Loucy (cell line): Measurements from ENCODE around the gene RFX6.

ENCODE experiments used
- H2AFZ ChIP-seq: fragments of 200-600 bp; sonication (generic); 2 replicates; pipeline ENCODE4 v1.6.0; 2016; ENCODE audit warnings: antibody characterized with exemption, mild to moderate bottlenecking, low read length, moderate library complexity
- H3F3A ChIP-seq: fragments of 200-600 bp; 2 replicates; pipeline ENCODE4 v1.6.0; 2016; ENCODE audit warnings: antibody characterized with exemption, low read depth, mild to moderate bottlenecking
- H3K27me3 ChIP-seq: fragments of 200-600 bp; sonication (generic); 2 replicates; pipeline ENCODE4 v1.6.1; 2014; ENCODE audit warnings: low read length, mild to moderate bottlenecking; ENCODE audit not compliant: insufficient read depth, poor library complexity, severe bottlenecking
- H3K36me3 ChIP-seq: fragments of 200-600 bp; sonication (generic); 2 replicates; pipeline ENCODE4 v1.6.1; 2016; ENCODE audit warnings: low read length; ENCODE audit not compliant: insufficient read depth
- H3K4me1 ChIP-seq: fragments of 200-600 bp; sonication (generic); 2 replicates; pipeline ENCODE4 v1.5.1; 2014; ENCODE audit warnings: low read length, mild to moderate bottlenecking; ENCODE audit not compliant: insufficient read depth, poor library complexity, severe bottlenecking
- H3K4me2 ChIP-seq: fragments of 200-600 bp; sonication (generic); 2 replicates; pipeline ENCODE4 v1.6.0; 2014; ENCODE audit warnings: antibody characterized with exemption, low read length, low read depth, mild to moderate bottlenecking; ENCODE audit not compliant: poor library complexity, severe bottlenecking
- H3K4me3 ChIP-seq: fragments of 200-600 bp; sonication (generic); 2 replicates; pipeline ENCODE4 v1.5.1; 2014; ENCODE audit warnings: low read length, mild to moderate bottlenecking, mixed read lengths; ENCODE audit not compliant: poor library complexity, severe bottlenecking
- H3K79me2 ChIP-seq: fragments of 200-600 bp; sonication (generic); 2 replicates; pipeline ENCODE4 v1.6.1; 2014; ENCODE audit warnings: low read length; ENCODE audit not compliant: insufficient read depth
- H3K9ac ChIP-seq: fragments of 200-600 bp; sonication (generic); 2 replicates; pipeline ENCODE4 v1.6.0; 2014; ENCODE audit warnings: mild to moderate bottlenecking, low read depth, low read length, moderate library complexity; ENCODE audit not compliant: poor library complexity, severe bottlenecking
- H3K9me2 ChIP-seq: fragments of 200-600 bp; sonication (generic); replicated peaks from 2 replicates; pipeline ENCODE4 v1.6.1; 2016; ENCODE audit warnings: low read depth, low read length, mixed read lengths
- H3K9me3 ChIP-seq: fragments of 200-600 bp; sonication (generic); 2 replicates; pipeline ENCODE4 v1.6.1; 2014; ENCODE audit warnings: mild to moderate bottlenecking, antibody characterized with exemption, low read length, low read depth; ENCODE audit not compliant: insufficient read depth
- H4K20me1 ChIP-seq: fragments of 200-600 bp; sonication (generic); 2 replicates; pipeline ENCODE4 v1.6.0; 2014; ENCODE audit warnings: antibody characterized with exemption, low read length, mild to moderate bottlenecking; ENCODE audit not compliant: insufficient read depth, poor library complexity, severe bottlenecking
- EZH2phosphoT487 ChIP-seq: fragments of 200-600 bp; IDR thresholded peaks from 2 replicates; pipeline ENCODE4 v1.6.1; 2018; ENCODE audit warnings: antibody characterized with exemption, mild to moderate bottlenecking, moderate library complexity, borderline replicate concordance
- TF ChIP-seq, protein P1 (sequence below): fragments of 200-600 bp; sonication (generic); conservative IDR thresholded peaks from 2 replicates; pipeline ENCODE4 v1.5.1; 2014; ENCODE audit warnings: mild to moderate bottlenecking, antibody characterized with exemption, low read length

The RFX6 gene

DNA sequence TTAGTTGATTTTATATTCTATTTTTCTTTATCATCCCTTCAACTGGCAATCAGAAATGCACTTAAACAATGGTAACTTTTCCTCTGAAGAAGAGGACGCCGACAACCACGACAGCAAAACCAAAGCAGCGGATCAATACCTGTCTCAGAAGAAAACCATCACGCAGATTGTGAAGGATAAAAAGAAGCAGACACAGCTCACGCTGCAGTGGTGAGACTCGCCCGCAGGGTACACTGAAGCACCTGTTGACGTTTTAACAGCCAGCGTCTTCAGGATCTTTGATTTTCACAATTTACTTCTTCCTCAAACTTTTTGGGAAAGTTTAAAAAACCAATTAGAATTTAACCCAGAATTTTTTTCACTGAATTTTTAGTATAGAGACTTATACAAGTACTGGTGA is 701 bp downstream of the RFX6 start:
- Histone ChIP-seq H3K4me2 (no peak overlapping the region), H3K79me2 (no peaks in the 10 kb centered on the region), H2AFZ (no peak overlapping the region)

DNA sequence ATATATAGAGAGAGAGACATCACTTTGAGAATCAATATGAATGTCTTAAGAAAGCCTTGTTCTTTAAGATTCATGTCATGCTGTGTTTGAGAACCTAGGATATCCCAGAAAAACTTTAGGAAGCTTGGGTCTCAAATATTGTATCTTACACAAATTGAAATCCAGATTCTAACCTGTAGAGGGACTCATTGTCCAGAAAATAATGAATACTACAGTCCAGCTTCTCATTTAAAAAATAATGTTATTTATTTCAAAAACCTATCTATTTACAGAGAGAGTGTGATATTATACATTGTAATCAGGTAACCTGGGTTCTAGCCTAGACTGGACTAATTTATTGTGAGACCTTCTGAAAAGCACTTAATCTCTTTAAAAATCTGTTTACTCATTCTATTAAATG is 4.2 kb downstream of the RFX6 start:
- Histone ChIP-seq H3K9me2 (no peaks in the 10 kb centered on the region), H3K4me1 (peaks cover 5% of the 10 kb centered on the region), H2AFZ (no peak overlapping the region), H3K27me3 (no peaks in the 10 kb centered on the region), H3K4me2 (no peak overlapping the region), H4K20me1 (no peaks in the 10 kb centered on the region), H3F3A (no peaks in the 10 kb centered on the region), H3K4me3 (no peak overlapping the region), H3K79me2 (no peaks in the 10 kb centered on the region), H3K9ac (no peak overlapping the region), H3K36me3 (no peaks in the 10 kb centered on the region), H3K9me3 (no peaks in the 10 kb centered on the region)
- no peak for TF ChIP-seq EZH2phosphoT487
- TF ChIP-seq, protein P1, sequence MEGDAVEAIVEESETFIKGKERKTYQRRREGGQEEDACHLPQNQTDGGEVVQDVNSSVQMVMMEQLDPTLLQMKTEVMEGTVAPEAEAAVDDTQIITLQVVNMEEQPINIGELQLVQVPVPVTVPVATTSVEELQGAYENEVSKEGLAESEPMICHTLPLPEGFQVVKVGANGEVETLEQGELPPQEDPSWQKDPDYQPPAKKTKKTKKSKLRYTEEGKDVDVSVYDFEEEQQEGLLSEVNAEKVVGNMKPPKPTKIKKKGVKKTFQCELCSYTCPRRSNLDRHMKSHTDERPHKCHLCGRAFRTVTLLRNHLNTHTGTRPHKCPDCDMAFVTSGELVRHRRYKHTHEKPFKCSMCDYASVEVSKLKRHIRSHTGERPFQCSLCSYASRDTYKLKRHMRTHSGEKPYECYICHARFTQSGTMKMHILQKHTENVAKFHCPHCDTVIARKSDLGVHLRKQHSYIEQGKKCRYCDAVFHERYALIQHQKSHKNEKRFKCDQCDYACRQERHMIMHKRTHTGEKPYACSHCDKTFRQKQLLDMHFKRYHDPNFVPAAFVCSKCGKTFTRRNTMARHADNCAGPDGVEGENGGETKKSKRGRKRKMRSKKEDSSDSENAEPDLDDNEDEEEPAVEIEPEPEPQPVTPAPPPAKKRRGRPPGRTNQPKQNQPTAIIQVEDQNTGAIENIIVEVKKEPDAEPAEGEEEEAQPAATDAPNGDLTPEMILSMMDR, result peak; percentile 66

More for the DNA sequence above, 701 bp downstream of the RFX6 start:
- no peaks in the 10 kb centered on the region for H4K20me1 ChIP-seq
- H3K36me3 ChIP-seq, result no peaks in the 10 kb centered on the region
- peaks cover under 1% of the 10 kb centered on the region for H3K4me1 ChIP-seq
- no peak for TF ChIP-seq EZH2phosphoT487
- TF ChIP-seq, protein P1, result no peak
- H3K9ac ChIP-seq, result no peak overlapping the region
- H3K27me3 ChIP-seq, result no peaks in the 10 kb centered on the region
- no peaks in the 10 kb centered on the region for H3K9me3 ChIP-seq
- H3F3A ChIP-seq, result no peaks in the 10 kb centered on the region
- no peaks in the 10 kb centered on the region for H3K9me2 ChIP-seq
- no peak overlapping the region for H3K4me3 ChIP-seq

DNA sequence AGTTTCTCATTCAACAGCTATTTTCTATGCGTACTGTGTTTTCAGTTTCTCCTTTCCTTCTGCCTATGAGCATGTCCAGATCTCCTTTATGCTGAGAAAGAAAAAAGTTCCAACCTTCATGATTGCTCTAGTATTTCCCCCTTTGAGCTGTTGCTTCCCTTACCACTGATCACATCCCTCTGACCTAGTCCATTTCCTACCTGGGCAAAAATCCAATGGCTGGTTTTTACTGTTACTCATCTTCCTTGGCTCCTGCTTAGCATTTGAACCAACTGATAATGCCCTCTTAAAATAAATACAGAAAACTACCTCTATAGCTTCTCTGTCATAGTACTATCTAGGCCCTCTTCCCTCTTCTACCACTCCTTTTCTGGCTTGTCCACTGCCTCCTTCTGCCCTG is 6.0 kb downstream of the RFX6 start:
- Histone ChIP-seq H3K27me3 (no peaks in the 10 kb centered on the region), H3K9me2 (no peaks in the 10 kb centered on the region), H3K4me2 (no peak overlapping the region), H3K79me2 (no peaks in the 10 kb centered on the region), H3K4me3 (no peak overlapping the region), H3K9ac (no peak overlapping the region), H3K36me3 (no peaks in the 10 kb centered on the region), H3K4me1 (peaks cover 5% of the 10 kb centered on the region), H4K20me1 (no peaks in the 10 kb centered on the region), H3F3A (no peaks in the 10 kb centered on the region), H2AFZ (peak overlapping the region; percentile 30), H3K9me3 (no peaks in the 10 kb centered on the region)
- TF ChIP-seq, protein P1, result no peak
- no peak for TF ChIP-seq EZH2phosphoT487
